ENCODE data around the gene MUC3A.

GRCh38 chr7:100968650-100969049 lies 19.3 kb downstream of the MUC3A start:
- TF ChIP-seq POLR2A (IDR thresholded peaks at IDR 0.05; ENCODE audit: low read depth) (no peak), CTCF (IDR thresholded peaks at IDR 0.05) (no peak), EP300 (IDR thresholded peaks at IDR 0.05) (no peak), POLR2AphosphoS5 (IDR thresholded peaks at IDR 0.05) (no peak)

Measured in esophagus muscularis mucosa (tissue), 4 donors.